Sigmoid colon (tissue), 4 donors: ENCODE measurements around the gene TBC1D22A.

ENCODE experiments used
- POLR2A ChIP-seq, 2 donors: fragments of 450-650 bp; IDR thresholded peaks; one replicate each; pipeline ENCODE4 v1.6.1; 2016; ENCODE audit warnings: antibody characterized with exemption in 2 of 2, mild to moderate bottlenecking in 2 of 2, moderate library complexity in 2 of 2
- POLR2AphosphoS5 ChIP-seq, 4 donors: sonication (generic); formaldehyde crosslinking; IDR thresholded peaks; one replicate each; pipeline ENCODE4 v1.6.1; 2017; ENCODE audit warnings: antibody characterized with exemption in 4 of 4

- TF ChIP-seq POLR2A (IDR thresholded peaks at IDR 0.05), result no peak
- TF ChIP-seq POLR2AphosphoS5 (IDR thresholded peaks at IDR 0.05), result peak in 2 of 4 donors; percentile 10 to 12
These were observed 27.5 kb upstream of the TBC1D22A start for GRCh38 chr22:46734830-46735453.
